Neural cell (in vitro differentiated cells): ENCODE results near the gene ZNF555. TPM values are rescaled to one million over a fixed set of nuclear protein-coding genes. Genes with fewer than 3 reads are reported as not detected.

Source experiments
- H2AFZ ChIP-seq: fragments of 200-600, 300-800 bp; sonication (generic), shearing (Covaris generic); 2 replicates; pipeline ENCODE4 v1.6.0; 2014; ENCODE audit warnings: low read depth, mild to moderate bottlenecking, antibody characterized with exemption, low read length, moderate library complexity
- H3F3A ChIP-seq: fragments of 200-600 bp; shearing (Covaris generic); 2 replicates; pipeline ENCODE4 v1.6.1; 2016; ENCODE audit warnings: mild to moderate bottlenecking, moderate library complexity, mixed read lengths, antibody characterized with exemption, low read length; ENCODE audit not compliant: insufficient read depth, poor library complexity, severe bottlenecking
- H3K27ac ChIP-seq: fragments of 200-600, 300-800 bp; sonication (generic), shearing (Covaris generic); 2 replicates; pipeline ENCODE4 v1.5.1; 2014; ENCODE audit warnings: mild to moderate bottlenecking, low read length, moderate library complexity
- H3K27me3 ChIP-seq: fragments of 300-800, 200-600 bp; sonication (generic), shearing (Covaris generic); 2 replicates; pipeline ENCODE4 v1.6.0; 2014; ENCODE audit warnings: mild to moderate bottlenecking, low read depth, low read length, moderate library complexity; ENCODE audit not compliant: insufficient read depth
- H3K36me3 ChIP-seq: fragments of 300-800, 200-600 bp; sonication (generic), shearing (Covaris generic); 2 replicates; pipeline ENCODE4 v1.5.1; 2014; ENCODE audit warnings: mild to moderate bottlenecking, antibody characterized with exemption, low read length, moderate library complexity; ENCODE audit not compliant: insufficient read depth
- H3K4me2 ChIP-seq: fragments of 300-800, 200-600 bp; sonication (generic), shearing (Covaris generic); 2 replicates; pipeline ENCODE4 v1.6.0; 2014; ENCODE audit warnings: mild to moderate bottlenecking, low read length
- H3K4me3 ChIP-seq: fragments of 300-800, 200-600 bp; sonication (generic), shearing (Covaris generic); 2 replicates; pipeline ENCODE4 v1.5.1; 2014; ENCODE audit warnings: mild to moderate bottlenecking, low read length, moderate library complexity
- H3K79me2 ChIP-seq: fragments of 200-600 bp; shearing (Covaris generic); replicated peaks from 2 replicates; pipeline ENCODE4 v1.6.0; 2014; ENCODE audit warnings: mild to moderate bottlenecking, low read length, moderate library complexity; ENCODE audit not compliant: insufficient read depth
- H3K9ac ChIP-seq: fragments of 300-800, 200-600 bp; sonication (generic), shearing (Covaris generic); 2 replicates; pipeline ENCODE4 v1.6.1; 2016; ENCODE audit warnings: mild to moderate bottlenecking, low read length, mixed read lengths
- H3K9me2 ChIP-seq: fragments of 200-600 bp; shearing (Covaris generic); 2 replicates; pipeline ENCODE4 v1.6.1; 2016; ENCODE audit warnings: mild to moderate bottlenecking, low read length, mixed read lengths; ENCODE audit not compliant: insufficient read depth
- H3K9me3 ChIP-seq: fragments of 200-600, 300-800 bp; sonication (generic), shearing (Covaris generic); 2 replicates; pipeline ENCODE4 v1.6.1; 2016; ENCODE audit warnings: mild to moderate bottlenecking, mixed run types, low read length, moderate library complexity, mixed read lengths
- H4K20me1 ChIP-seq: fragments of 200-600 bp; shearing (Covaris generic); 2 replicates; pipeline ENCODE4 v1.6.1; 2016; ENCODE audit warnings: mild to moderate bottlenecking, mixed run types; ENCODE audit not compliant: insufficient read depth
- CTCF ChIP-seq: fragments of 450-650 bp; IDR thresholded peaks from 2 replicates; pipeline ENCODE4 v1.5.1; 2014; ENCODE audit warnings: antibody characterized with exemption, mild to moderate bottlenecking, moderate library complexity; ENCODE audit not compliant: poor library complexity, severe bottlenecking
- EP300 ChIP-seq: fragments of 450-650 bp; conservative IDR thresholded peaks from 2 replicates; pipeline ENCODE4 v1.6.1; 2014; ENCODE audit warnings: antibody characterized with exemption, mild to moderate bottlenecking, moderate library complexity; ENCODE audit not compliant: poor library complexity, severe bottlenecking
- EZH2 ChIP-seq: fragments of 200-600, 300-800 bp; shearing (Covaris generic), sonication (generic); IDR thresholded peaks from 2 replicates; pipeline ENCODE4 v1.6.1; 2014; ENCODE audit warnings: antibody characterized with exemption, low read length, borderline replicate concordance, mild to moderate bottlenecking; ENCODE audit not compliant: insufficient read depth, poor library complexity, severe bottlenecking
- MXI1 ChIP-seq: fragments of 450-650 bp; conservative IDR thresholded peaks from 2 replicates; pipeline ENCODE4 v1.6.1; 2014; ENCODE audit warnings: antibody characterized with exemption, mild to moderate bottlenecking; ENCODE audit not compliant: poor library complexity, severe bottlenecking
- POLR2AphosphoS5 ChIP-seq: IDR thresholded peaks from 2 replicates; pipeline ENCODE4 v1.6.1; 2012
- RAD21 ChIP-seq: fragments of 450-650 bp; conservative IDR thresholded peaks from 2 replicates; pipeline ENCODE4 v1.6.1; 2014; ENCODE audit warnings: antibody characterized with exemption, mild to moderate bottlenecking, moderate library complexity
- REST ChIP-seq: IDR thresholded peaks from 2 replicates; pipeline ENCODE4 v1.6.1; 2012; ENCODE audit warnings: borderline replicate concordance
- SMC3 ChIP-seq: fragments of 450-650 bp; conservative IDR thresholded peaks from 2 replicates; pipeline ENCODE4 v1.6.1; 2014; ENCODE audit warnings: antibody characterized with exemption, mild to moderate bottlenecking, moderate library complexity; ENCODE audit not compliant: poor library complexity
- TAF1 ChIP-seq: IDR thresholded peaks from 2 replicates; pipeline ENCODE4 v1.6.1; 2012; ENCODE audit warnings: low read depth
- polyA plus RNA-seq: library from polyadenylated mRNA; depleted of rRNA; stranded (reverse); fragments of >200 nt; gene quantifications from 2 replicates; pipeline ENCODE4 v1.2.3, GENCODE V29; 2014

ZNF555 gene
- polyA plus RNA-seq, 1 donor from 2014 or later, result 6.5 TPM

GRCh38 chr19:2797280-2797679, 44.0 kb upstream of the ZNF555 start:
- no peak for TF ChIP-seq EP300
- TF ChIP-seq EZH2, result no peak
- no peak for TF ChIP-seq POLR2AphosphoS5
- TF ChIP-seq TAF1, result no peak
- no peak for TF ChIP-seq REST
- no peak for TF ChIP-seq CTCF
- TF ChIP-seq MXI1, result no peak
- TF ChIP-seq SMC3, result no peak
- no peak for TF ChIP-seq RAD21
- Histone ChIP-seq H3K36me3 (no peaks in the 10 kb centered on the region), H3K9me3 (no peaks in the 10 kb centered on the region), H3K27ac (no peak overlapping the region), H3K79me2 (no peaks in the 10 kb centered on the region), H3K9me2 (no peaks in the 10 kb centered on the region), H4K20me1 (no peaks in the 10 kb centered on the region), H3K9ac (no peak overlapping the region), H3K27me3 (no peaks in the 10 kb centered on the region), H3K4me3 (no peak overlapping the region), H2AFZ (no peak overlapping the region), H3K4me2 (no peak overlapping the region), H3F3A (no peaks in the 10 kb centered on the region)

- H3K79me2 ChIP-seq, result no peaks in the 10 kb centered on the region
- no peaks in the 10 kb centered on the region for H3K9me2 ChIP-seq
- TF ChIP-seq SMC3 (no peak), EZH2 (no peak), RAD21 (no peak), POLR2AphosphoS5 (no peak), EP300 (no peak), MXI1 (no peak), CTCF (no peak), TAF1 (no peak), REST (no peak)
- H3K9ac ChIP-seq, result no peak overlapping the region
- no peak overlapping the region for H3K4me3 ChIP-seq
- no peaks in the 10 kb centered on the region for H3F3A ChIP-seq
- no peak overlapping the region for H3K4me2 ChIP-seq
- no peaks in the 10 kb centered on the region for H3K9me3 ChIP-seq
- H3K27ac ChIP-seq, result no peak overlapping the region
- H4K20me1 ChIP-seq, result no peaks in the 10 kb centered on the region
- H3K36me3 ChIP-seq, result no peaks in the 10 kb centered on the region
- no peaks in the 10 kb centered on the region for H3K27me3 ChIP-seq
- no peak overlapping the region for H2AFZ ChIP-seq
Observed at GRCh38 chr19:2798158-2798685, 43.1 kb upstream of the ZNF555 start.
